Uterus (tissue), 4 donors: ENCODE results near the gene HOXA9. TPM values are rescaled to one million over a fixed set of nuclear protein-coding genes. Genes with fewer than 3 reads are reported as not detected.

Experiments
- DNase-seq, 2 donors: peaks; one replicate each; pipeline ENCODE4 v3.0.0-alpha.2; 2019 to 2020
- H3K27ac ChIP-seq, 2 donors: fragments of 200-600 bp; sonication (generic); 1 replicate in 1 of 2; 2 replicates in 1 of 2; pipeline ENCODE4 v1.5.1; 2016 to 2018
- H3K27me3 ChIP-seq, 2 donors: fragments of 200-600 bp; sonication (generic); one replicate each; pipeline ENCODE4 v1.5.1; 2018 to 2019; ENCODE audit warnings: control low read depth in 1 of 2
- H3K36me3 ChIP-seq, 2 donors: fragments of 200-600 bp; sonication (generic); one replicate each; pipeline ENCODE4 v1.5.1; 2019; ENCODE audit warnings: control low read depth in 1 of 2
- H3K4me1 ChIP-seq, 2 donors: fragments of 200-600 bp; sonication (generic); one replicate each; pipeline ENCODE4 v1.5.1; 2018 to 2019; ENCODE audit warnings: control low read depth in 1 of 2
- H3K4me3 ChIP-seq, 2 donors: fragments of 200-600 bp; sonication (generic); 1 replicate in 1 of 2; 2 replicates in 1 of 2; pipeline ENCODE4 v1.5.1; 2018 to 2019; ENCODE audit warnings: mild to moderate bottlenecking in 1 of 2
- H3K9me3 ChIP-seq, 2 donors: fragments of 200-600 bp; sonication (generic); one replicate each; pipeline ENCODE4 v1.5.1; 2019; ENCODE audit warnings: control low read depth in 1 of 2
- CTCF ChIP-seq, 4 experiments: fragments of 200-600 bp in 2 of 4; fragments of 450-650 bp in 2 of 4; sonication (generic) in 2 of 4; IDR thresholded peaks; one replicate each; pipeline ENCODE4 v1.5.1; 2016 to 2019; ENCODE audit warnings: antibody characterized with exemption in 4 of 4, mild to moderate bottlenecking in 2 of 4, moderate library complexity in 1 of 4
- POLR2A ChIP-seq, 2 donors: fragments of 450-650 bp; IDR thresholded peaks; one replicate each; pipeline ENCODE4 v1.6.1; 2016; ENCODE audit warnings: antibody characterized with exemption in 2 of 2, mild to moderate bottlenecking in 1 of 2, moderate library complexity in 1 of 2
- intact Hi-C: fragments of 100-400 bp; cut with DNase I; formaldehyde crosslinking; loops from one replicate; pipeline ENCODE4 v1.15.1; 2023; ENCODE audit warnings: low total_unique reads
- total RNA-seq, 4 donors: library from RNA; depleted of rRNA in 3 of 4; stranded (reverse); fragments of >200 nt in 3 of 4; gene quantifications; one replicate each; pipeline versions ENCODE4 v1.1.0 to v1.2.4, GENCODE V29; 2014 to 2023
- donor health status: DM: yes; HTN: yes; CAD: no.

HOXA9 gene
- total RNA-seq, 4 donors from 2014 or later = 2.3 to 26.4 (median 22.4) TPM

- no peaks in the 10 kb centered on the region for H3K27me3 ChIP-seq
- peak; percentile 55 to 79 for DNase-seq
- TF ChIP-seq CTCF (IDR thresholded peaks at IDR 0.05) (no peak), POLR2A (IDR thresholded peaks at IDR 0.05) (peak; percentile 32 to 40)
- peak overlapping the region; percentile 94 to 96 for H3K27ac ChIP-seq
- no peaks in the 10 kb centered on the region for H3K9me3 ChIP-seq
- intact Hi-C loops = loop anchor here (5.0 kb wide), 1 partner anchor 473 kb away; the partner anchor contains the start of gene HIBADH
- peak overlapping the region; percentile 56 to 79 for H3K4me3 ChIP-seq
- no peaks in the 10 kb centered on the region for H3K36me3 ChIP-seq
- peaks cover 0 to 4% of the 10 kb centered on the region in 2 donors for H3K4me1 ChIP-seq
Measured at GRCh38 chr7:27189295-27189996, 24.1 kb upstream of the HOXA9 start.

DNA sequence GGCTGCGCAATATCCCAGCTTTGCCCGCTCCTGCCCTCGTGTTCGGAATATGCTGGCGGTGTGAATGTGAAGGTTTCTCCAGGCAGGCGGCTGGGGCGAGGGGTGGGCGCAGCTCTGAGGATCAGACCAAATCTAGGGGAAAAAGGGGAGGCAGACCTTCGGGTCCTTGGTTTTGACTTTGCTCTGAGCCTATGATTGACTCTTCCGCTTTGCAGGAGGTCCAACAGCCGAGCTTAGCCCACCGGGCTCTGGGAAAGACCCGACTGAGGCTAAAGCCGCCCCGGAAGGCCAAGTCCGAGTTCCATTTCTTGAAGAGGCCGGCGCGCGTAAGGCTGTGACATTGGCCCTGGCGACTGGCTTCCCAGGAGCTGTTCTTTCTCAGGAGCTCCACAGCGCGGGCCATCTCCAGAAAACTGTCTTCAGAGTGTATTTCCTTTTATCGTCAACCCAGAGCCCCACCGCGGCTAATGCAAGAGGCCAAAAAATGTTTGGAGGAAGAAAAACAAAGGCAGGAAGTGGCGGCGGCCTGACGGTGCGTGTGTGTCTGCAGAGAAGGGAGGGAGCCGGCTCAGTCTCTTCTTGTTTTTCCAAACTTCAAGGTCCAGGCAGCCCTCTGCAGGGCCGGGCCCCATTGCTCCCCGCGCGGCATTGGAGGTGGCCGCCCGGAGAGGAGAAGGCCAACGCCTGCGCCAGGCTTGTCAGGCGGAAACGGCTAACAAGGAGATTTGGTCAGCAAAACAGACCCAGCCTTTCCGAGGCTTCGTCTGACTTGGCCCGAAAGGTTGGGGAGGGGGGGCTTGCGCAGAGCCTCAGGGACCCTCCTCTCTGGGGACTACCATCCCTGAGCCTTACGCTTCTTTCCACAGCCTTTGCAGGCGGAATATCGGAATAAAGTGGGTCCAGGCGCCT lies 23.3 kb upstream of the HOXA9 start:
- TF ChIP-seq CTCF (IDR thresholded peaks at IDR 0.05) = no peak
- peak in 1 of 2 donors; percentile 13 for TF ChIP-seq POLR2A (IDR thresholded peaks at IDR 0.05)
- Histone ChIP-seq H3K4me1 (peaks cover 0 to 4% of the 10 kb centered on the region in 2 donors), H3K9me3 (no peaks in the 10 kb centered on the region), H3K36me3 (no peaks in the 10 kb centered on the region), H3K27ac (peak overlapping the region; percentile 94 to 96), H3K4me3 (peak overlapping the region; percentile 56 to 79), H3K27me3 (no peaks in the 10 kb centered on the region)
- intact Hi-C loops = loop anchor here (5.0 kb wide), 1 partner anchor 474 kb away; the partner anchor contains the start of gene HIBADH
- peak in 1 of 2 donors; percentile 65 for DNase-seq

DNA sequence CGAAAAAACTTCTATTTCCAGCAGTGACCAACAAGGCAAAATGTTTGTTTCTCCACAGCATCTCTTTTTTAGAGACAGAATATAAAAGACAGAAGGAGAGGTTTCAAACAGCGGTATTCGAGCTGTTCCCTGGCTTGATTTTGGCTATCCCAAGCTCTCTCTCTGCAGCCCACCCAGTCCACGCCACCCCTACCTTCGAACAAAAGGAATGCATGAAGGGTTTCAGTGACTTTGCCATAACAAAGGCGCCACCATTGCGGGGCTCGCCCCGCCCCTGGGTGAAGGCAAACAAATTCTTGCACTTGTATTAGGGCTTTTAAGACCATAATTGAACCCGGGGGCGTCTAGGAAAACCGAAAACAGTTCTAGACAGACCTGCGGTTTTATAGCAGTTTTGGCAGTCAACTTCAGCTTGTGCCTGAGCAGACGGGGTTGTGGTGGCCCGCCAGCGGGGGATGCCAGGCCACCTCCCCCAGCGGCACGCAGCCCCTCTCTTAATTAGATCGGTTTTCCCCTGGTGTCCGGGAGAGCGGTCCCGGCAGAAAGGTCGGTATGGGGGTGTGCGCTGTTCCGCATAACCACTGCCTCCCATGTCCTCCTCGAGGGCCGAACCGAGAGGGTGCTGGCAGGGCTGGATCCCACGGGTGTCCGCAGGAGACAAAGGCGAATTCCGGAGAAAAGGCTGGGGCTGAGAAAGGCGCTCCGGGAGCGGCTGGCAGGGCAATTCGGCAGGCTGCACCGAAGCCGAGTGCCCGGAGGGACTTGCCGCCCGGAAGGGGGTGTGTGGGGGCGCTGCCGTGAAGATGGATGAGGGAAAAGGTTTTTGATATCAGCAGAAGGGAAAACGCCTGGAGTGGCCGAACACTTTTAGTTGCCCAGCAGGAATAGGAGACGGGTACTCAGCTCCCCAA lies 22.4 kb upstream of the HOXA9 start:
- DNase-seq = peak in 1 of 2 donors; percentile 44
- Histone ChIP-seq H3K4me3 (peak overlapping the region; percentile 56 to 79), H3K27ac (peak overlapping the region; percentile 94 to 96), H3K9me3 (no peaks in the 10 kb centered on the region), H3K36me3 (no peaks in the 10 kb centered on the region), H3K27me3 (no peaks in the 10 kb centered on the region), H3K4me1 (no peaks in the 10 kb centered on the region)
- TF ChIP-seq POLR2A (IDR thresholded peaks at IDR 0.05) = no peak
- intact Hi-C loops = loop anchor here (5.0 kb wide), 1 partner anchor 475 kb away; the partner anchor contains the start of gene HIBADH

DNA sequence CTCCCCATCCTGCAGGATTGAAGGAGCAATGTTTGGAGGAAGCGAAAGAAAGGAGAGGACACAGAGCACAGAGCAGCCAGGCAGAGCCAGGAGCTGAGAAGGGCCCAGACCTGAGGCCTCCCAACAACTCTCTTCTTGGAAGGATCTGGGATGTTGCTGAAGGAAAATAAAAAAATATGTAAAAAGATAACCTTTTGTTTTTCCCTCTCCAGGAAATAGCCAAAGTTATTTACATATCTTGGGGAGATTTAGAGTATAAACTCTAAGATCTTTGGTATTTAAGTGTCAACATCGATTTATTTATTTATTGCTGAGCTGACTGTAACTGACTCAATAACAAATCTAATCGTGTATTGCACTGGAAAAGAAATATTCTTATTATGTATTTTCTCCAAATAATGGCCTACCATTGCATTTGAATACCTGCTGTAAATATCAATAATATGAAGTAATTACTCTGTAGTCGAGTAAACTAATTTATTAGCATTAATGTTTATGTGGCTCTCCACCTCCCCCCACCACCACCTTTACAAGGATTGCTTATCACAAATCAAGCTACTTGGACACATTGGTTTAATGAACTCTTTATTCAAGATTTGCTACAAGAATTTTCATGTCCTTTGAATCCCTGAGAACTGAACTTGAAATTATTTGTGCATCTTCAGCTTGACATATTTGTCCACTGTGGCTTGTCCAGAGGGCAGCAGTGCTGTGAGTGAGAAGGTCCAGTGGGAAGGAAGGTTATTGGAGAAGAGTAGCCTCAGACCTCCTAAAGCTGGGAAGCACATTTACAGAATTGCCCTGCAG lies 21.5 kb upstream of the HOXA9 start:
- Histone ChIP-seq H3K9me3 (no peaks in the 10 kb centered on the region), H3K4me1 (no peaks in the 10 kb centered on the region), H3K27ac (peak overlapping the region; percentile 94 to 96), H3K4me3 (peak overlapping the region; percentile 56 to 79), H3K36me3 (no peaks in the 10 kb centered on the region), H3K27me3 (no peaks in the 10 kb centered on the region)
- DNase-seq = peak in 1 of 2 donors; percentile 42
- TF ChIP-seq POLR2A (IDR thresholded peaks at IDR 0.05) = no peak
- no peak for TF ChIP-seq CTCF (IDR thresholded peaks at IDR 0.05)
- intact Hi-C loops = loop anchor here (5.0 kb wide), 1 partner anchor 475 kb away; the partner anchor contains the start of gene HIBADH
